ENCODE measurements around the gene IPO13.

The IPO13 gene

GRCh38 chr1:43931711-43932660, 14.8 kb upstream of the IPO13 start:
- DNase-seq, result no peak

GRCh38 chr1:43932786-43933385, 13.9 kb upstream of the IPO13 start:
- DNase-seq, result no peak

- no peak for DNase-seq
These were observed 13.2 kb upstream of the IPO13 start, which contains the start of gene ARTN for GRCh38 chr1:43933386-43934100. Gene ARTN (plus strand): TSS chr1:43933801. CDS start chr1:43935657, 1,856 bp downstream.

GRCh38 chr1:43934101-43934985, 12.4 kb upstream of the IPO13 start:
- DNase-seq, result peak; percentile 47 to 60

- no peak for DNase-seq
These were observed 11.8 kb upstream of the IPO13 start for GRCh38 chr1:43934986-43935324.

- no peak for DNase-seq
These were observed 10.9 kb upstream of the IPO13 start for GRCh38 chr1:43935711-43936427.

GRCh38 chr1:43936431-43937151, 10.2 kb upstream of the IPO13 start:
- peak in 1 of 2 donors; percentile 23 for DNase-seq

GRCh38 chr1:43937179-43937865, 9.4 kb upstream of the IPO13 start:
- DNase-seq, result no peak

- DNase-seq, result no peak
These were observed 8.4 kb upstream of the IPO13 start for GRCh38 chr1:43938383-43938782.

- no peak for DNase-seq
These were observed 7.7 kb upstream of the IPO13 start for GRCh38 chr1:43938892-43939587.

GRCh38 chr1:43942411-43942810, 4.3 kb upstream of the IPO13 start:
- no peak for DNase-seq

- DNase-seq, result no peak
These were observed 1.9 kb upstream of the IPO13 start for GRCh38 chr1:43944860-43945259.

GRCh38 chr1:43945674-43946235, 995 bp upstream of the IPO13 start:
- DNase-seq, result no peak

- DNase-seq, result no peak
These were observed 517 bp downstream of the IPO13 start for GRCh38 chr1:43947061-43947873.

- DNase-seq, result no peak
These were observed 1.2 kb downstream of the IPO13 start for GRCh38 chr1:43947874-43948437.

- DNase-seq, result no peak
These were observed 2.9 kb downstream of the IPO13 start for GRCh38 chr1:43949678-43950077.

- no peak for DNase-seq
These were observed 4.6 kb downstream of the IPO13 start for GRCh38 chr1:43951021-43951985.
